HG02840 (cell line): ENCODE measurements around the gene EVPLL.
A peak's percentile ranks its signal among the peaks of the same experiment; 100 is the strongest.
"Not testable (repeated sequence)": the region's sequence is repeated elsewhere in the genome, so short reads cannot be mapped to it uniquely, and the experiment has no call there.

Experiments used
- ATAC-seq: cut with Tn5 transposase; IDR thresholded peaks from one replicate; pipeline ENCODE4 v1.9.1; 2021; ENCODE audit warnings: mild to moderate bottlenecking, moderate library complexity, moderate number of reproducible peaks; ENCODE audit not compliant: unreplicated experiment, low FRiP score

EVPLL gene

GRCh38 chr17:18378614-18379013 is 1.0 kb downstream of the EVPLL start:
- not testable (repeated sequence) for ATAC-seq

GRCh38 chr17:18379246-18380146 is 1.9 kb downstream of the EVPLL start:
- no peak for ATAC-seq

GRCh38 chr17:18380471-18381157 is 3.0 kb downstream of the EVPLL start:
- no peak for ATAC-seq

GRCh38 chr17:18381158-18381952 is 3.8 kb downstream of the EVPLL start:
- no peak for ATAC-seq

- ATAC-seq = no peak
Measured at GRCh38 chr17:18381953-18382245, 4.3 kb downstream of the EVPLL start.

GRCh38 chr17:18382441-18383078 is 5.0 kb downstream of the EVPLL start:
- no peak for ATAC-seq

- not testable (repeated sequence) for ATAC-seq
Measured at GRCh38 chr17:18383079-18383481, 5.5 kb downstream of the EVPLL start.

GRCh38 chr17:18384271-18384670 is 6.7 kb downstream of the EVPLL start:
- not testable (repeated sequence) for ATAC-seq

- ATAC-seq = not testable (repeated sequence)
Measured at GRCh38 chr17:18387583-18387982, 10.0 kb downstream of the EVPLL start.

- ATAC-seq = not testable (repeated sequence)
Measured at GRCh38 chr17:18388266-18388665, 10.7 kb downstream of the EVPLL start.

- ATAC-seq = not testable (repeated sequence)
Measured at GRCh38 chr17:18388728-18389127, 11.2 kb downstream of the EVPLL start.

GRCh38 chr17:18401872-18402590 is 24.5 kb downstream of the EVPLL start:
- not testable (repeated sequence) for ATAC-seq

- not testable (repeated sequence) for ATAC-seq
Measured at GRCh38 chr17:18403166-18403565, 25.6 kb downstream of the EVPLL start.

- peak; percentile 75 for ATAC-seq
Measured at GRCh38 chr17:18403604-18404003, 26.0 kb downstream of the EVPLL start.

GRCh38 chr17:18408906-18409305 is 31.3 kb downstream of the EVPLL start:
- ATAC-seq = not testable (repeated sequence)

GRCh38 chr17:18409321-18409720 is 31.7 kb downstream of the EVPLL start:
- ATAC-seq = not testable (repeated sequence)

GRCh38 chr17:18410736-18411135 is 33.2 kb downstream of the EVPLL start:
- ATAC-seq = not testable (repeated sequence)

- ATAC-seq = not testable (repeated sequence)
Measured at GRCh38 chr17:18411377-18411864, 33.8 kb downstream of the EVPLL start.

GRCh38 chr17:18412001-18412538 is 34.5 kb downstream of the EVPLL start:
- ATAC-seq = not testable (repeated sequence)
